Glomerular visceral epithelial cell (primary cell): ENCODE results near the gene ZNF438.

ENCODE experiments used
- DNase-seq: peaks from one replicate; pipeline ENCODE4 v3.0.0-alpha.2; 2016; ENCODE audit errors: extremely low spot score

ZNF438 gene

GRCh38 chr10:31014161-31014875, 17.3 kb downstream of the ZNF438 start:
- DNase-seq: no peak

GRCh38 chr10:31013331-31013730, 18.3 kb downstream of the ZNF438 start:
- no peak for DNase-seq

GRCh38 chr10:31011665-31012022, 20.0 kb downstream of the ZNF438 start:
- DNase-seq: no peak

GRCh38 chr10:31011017-31011664, 20.5 kb downstream of the ZNF438 start:
- no peak for DNase-seq

GRCh38 chr10:31010062-31010461, 21.6 kb downstream of the ZNF438 start:
- DNase-seq: no peak

- no peak for DNase-seq
These were observed 25.8 kb downstream of the ZNF438 start for GRCh38 chr10:31005895-31006294.

GRCh38 chr10:31004611-31005193, 27.0 kb downstream of the ZNF438 start:
- peak; percentile 79 for DNase-seq

- no peak for DNase-seq
These were observed 29.9 kb downstream of the ZNF438 start for GRCh38 chr10:31001740-31002139.

- no peak for DNase-seq
These were observed 30.8 kb downstream of the ZNF438 start for GRCh38 chr10:31000867-31001266.

- DNase-seq: peak; percentile 57
These were observed 31.4 kb downstream of the ZNF438 start for GRCh38 chr10:31000071-31000782.

GRCh38 chr10:30999070-30999712, 32.5 kb downstream of the ZNF438 start:
- DNase-seq: peak; percentile 26

GRCh38 chr10:30997536-30998235, 34.0 kb downstream of the ZNF438 start:
- no peak for DNase-seq

- DNase-seq: no peak
These were observed 35.1 kb downstream of the ZNF438 start for GRCh38 chr10:30996481-30997005.

- DNase-seq: no peak
These were observed 36.4 kb downstream of the ZNF438 start for GRCh38 chr10:30995081-30995770.

- no peak for DNase-seq
These were observed 38.5 kb downstream of the ZNF438 start for GRCh38 chr10:30993155-30993554.

GRCh38 chr10:30992681-30993080, 39.0 kb downstream of the ZNF438 start:
- no peak for DNase-seq

- DNase-seq: no peak
These were observed 40.0 kb downstream of the ZNF438 start for GRCh38 chr10:30991647-30992011.

GRCh38 chr10:30990971-30991646, 40.6 kb downstream of the ZNF438 start:
- no peak for DNase-seq

- no peak for DNase-seq
These were observed 41.3 kb downstream of the ZNF438 start for GRCh38 chr10:30990351-30990750.

- DNase-seq: no peak
These were observed 42.7 kb downstream of the ZNF438 start for GRCh38 chr10:30988831-30989435.
